GM11168 (cell line): ENCODE results near the gene FAM111A.
"Not testable (repeated sequence)": the region's sequence is repeated elsewhere in the genome, so short reads cannot be mapped to it uniquely, and the experiment has no call there.

Experiments
- in situ Hi-C: fragments of 300-500 bp; cut with MboI; formaldehyde crosslinking; loops from one replicate; pipeline ENCODE4 v1.12.0; 2022; ENCODE audit warnings: low sequenced_read_pairs; ENCODE audit not compliant: unreplicated experiment

FAM111A gene, protein sequence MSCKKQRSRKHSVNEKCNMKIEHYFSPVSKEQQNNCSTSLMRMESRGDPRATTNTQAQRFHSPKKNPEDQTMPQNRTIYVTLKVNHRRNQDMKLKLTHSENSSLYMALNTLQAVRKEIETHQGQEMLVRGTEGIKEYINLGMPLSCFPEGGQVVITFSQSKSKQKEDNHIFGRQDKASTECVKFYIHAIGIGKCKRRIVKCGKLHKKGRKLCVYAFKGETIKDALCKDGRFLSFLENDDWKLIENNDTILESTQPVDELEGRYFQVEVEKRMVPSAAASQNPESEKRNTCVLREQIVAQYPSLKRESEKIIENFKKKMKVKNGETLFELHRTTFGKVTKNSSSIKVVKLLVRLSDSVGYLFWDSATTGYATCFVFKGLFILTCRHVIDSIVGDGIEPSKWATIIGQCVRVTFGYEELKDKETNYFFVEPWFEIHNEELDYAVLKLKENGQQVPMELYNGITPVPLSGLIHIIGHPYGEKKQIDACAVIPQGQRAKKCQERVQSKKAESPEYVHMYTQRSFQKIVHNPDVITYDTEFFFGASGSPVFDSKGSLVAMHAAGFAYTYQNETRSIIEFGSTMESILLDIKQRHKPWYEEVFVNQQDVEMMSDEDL

DNA sequence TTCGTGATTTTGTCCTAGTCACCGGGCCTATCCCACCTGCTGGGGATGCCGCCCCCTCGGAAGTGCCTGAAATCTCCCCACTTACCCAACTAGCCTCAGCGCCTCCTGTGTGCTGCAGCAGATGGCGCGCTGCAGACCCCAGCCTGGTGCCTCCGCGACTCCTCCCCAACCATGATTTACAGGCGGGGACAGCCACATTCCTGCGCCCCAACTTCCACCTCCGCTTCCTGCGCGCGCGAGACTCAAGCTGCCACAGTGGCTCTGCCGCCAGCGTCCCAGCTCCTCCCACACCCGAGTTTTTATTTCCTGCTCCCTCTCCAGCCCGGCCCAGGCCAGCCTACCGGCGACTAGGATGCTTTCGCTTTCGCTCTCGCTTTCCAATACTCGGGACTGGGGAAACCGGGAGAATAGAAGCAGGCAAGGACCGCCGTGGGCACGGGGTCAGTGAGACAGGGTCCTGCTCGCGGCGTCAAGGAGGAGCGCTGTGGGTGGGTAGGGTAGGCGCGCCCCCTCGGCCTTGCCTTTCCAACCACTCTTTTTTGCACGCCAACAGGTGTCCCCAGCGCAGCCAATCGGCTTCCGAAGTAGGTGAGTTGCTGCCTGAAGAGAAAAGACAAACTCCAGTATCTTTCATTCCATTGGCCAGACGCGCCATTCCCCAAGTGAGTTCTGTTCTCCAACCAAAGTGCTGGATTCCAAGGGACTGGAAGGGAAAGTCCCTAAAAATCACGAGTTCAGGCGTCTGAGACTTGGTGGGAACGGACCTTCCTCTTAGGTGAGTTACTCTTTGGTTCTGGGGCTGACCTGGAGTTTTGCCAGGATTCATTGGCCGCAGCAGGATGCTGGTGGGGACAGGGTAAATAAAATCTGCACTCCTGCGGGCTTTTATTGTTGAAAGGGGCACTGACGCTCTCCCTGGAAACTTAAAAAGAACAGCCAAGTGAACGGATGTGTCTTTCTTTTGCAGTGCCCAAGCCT lies at the start of gene FAM111A:
TSS of gene FAM111A (plus strand) at position 327 of the 978 bp plus-strand sequence. CDS start 6,017 bp downstream, outside the sequence.
- in situ Hi-C loops: no loop called here

DNA sequence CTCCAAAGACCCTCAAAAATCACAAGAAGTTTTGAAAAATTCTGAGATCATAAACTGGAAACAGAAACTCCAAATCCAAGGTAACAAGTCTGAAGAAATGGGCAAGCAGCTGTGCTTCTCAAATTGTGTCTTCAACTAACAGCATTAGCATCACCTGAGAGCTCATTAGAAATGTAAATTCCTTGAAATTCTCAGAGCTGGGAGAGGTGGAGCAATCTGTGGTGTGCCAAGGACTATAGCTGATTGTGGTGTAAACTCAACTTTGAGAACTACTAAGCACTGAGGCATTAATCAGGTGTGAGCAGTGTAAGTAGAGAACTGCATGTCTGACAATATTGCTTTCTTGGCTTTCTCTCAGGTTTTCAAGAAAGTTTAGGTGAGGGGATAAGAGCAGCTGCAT lies 49.1 kb upstream of the FAM111A start:
- in situ Hi-C loops: not testable (repeated sequence)

DNA sequence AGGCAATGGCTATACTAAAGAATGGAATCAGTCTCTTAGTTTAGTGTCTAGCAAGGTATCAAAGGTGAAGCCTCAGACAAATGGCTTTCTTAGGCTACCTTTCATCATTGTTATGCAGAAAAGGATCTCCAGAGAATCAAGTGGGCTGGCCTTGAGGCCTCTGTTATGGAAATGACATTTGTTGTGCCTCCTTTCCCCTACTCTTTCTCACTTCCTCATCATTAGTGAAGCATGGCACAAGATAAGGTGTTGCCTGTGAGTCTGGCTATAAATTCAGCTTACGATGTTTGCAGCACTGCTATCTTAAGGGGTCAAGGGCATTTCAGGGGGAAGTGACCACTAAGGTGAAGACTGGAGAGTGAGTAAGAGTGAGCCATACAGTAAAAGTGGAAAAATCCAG lies 47.4 kb upstream of the FAM111A start:
- in situ Hi-C loops: not testable (repeated sequence)

DNA sequence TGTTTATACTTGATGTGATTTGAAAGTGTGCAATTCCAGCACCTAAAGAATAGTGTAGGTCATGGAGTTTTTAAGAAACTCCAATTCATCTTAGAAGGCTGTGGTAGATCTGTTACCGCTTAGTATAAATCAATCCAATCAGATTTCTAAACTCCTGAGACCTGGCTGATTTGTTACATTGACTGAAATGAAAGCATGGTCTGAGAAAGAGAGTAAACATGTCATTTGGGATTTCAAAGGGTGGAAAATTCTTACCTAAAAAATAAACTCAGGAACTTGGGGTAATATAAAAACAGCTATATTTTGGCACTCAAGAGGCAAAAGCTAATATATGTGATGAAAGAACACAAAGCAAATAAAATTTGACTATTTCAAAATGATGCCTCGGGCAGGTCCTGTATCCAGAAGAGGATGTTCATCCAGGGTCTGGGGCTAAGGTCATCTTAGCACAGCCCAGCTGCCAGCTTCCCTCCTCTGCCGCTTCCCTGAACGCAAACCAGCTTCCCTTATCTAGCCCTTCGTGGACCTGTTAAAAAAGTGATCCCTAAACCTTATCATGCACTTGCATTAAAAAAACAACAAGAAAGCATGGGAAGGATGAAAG lies 46.6 kb upstream of the FAM111A start:
- in situ Hi-C loops: not testable (repeated sequence)

DNA sequence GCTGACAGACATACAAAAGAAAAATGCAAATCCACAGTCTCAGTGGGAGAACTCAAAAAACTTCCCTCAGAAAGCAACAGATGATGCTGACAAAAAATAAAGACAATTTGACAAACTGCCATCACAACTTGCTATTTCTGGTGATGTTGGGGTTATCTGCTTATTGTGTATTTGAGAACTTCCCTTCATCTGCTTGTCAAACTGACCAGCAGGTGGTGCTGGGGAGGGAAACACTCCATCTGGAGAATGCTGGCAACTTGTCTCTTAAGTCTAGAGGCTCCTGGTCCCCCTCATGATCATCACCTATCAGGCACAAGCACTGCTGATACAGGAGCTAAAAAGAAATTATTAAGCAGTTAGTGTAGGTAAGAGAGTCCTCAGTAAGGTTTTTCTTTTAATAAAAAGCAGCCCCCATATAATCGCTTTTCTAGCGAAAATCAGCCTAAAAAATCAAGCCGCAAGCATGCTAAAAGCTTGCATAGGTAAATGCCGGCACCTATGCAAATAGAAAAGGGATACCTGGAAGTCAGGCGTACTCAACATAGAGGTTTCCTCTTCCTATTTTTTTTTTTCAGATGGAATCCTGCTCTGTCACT lies 45.4 kb upstream of the FAM111A start:
- in situ Hi-C loops: no loop called here

DNA sequence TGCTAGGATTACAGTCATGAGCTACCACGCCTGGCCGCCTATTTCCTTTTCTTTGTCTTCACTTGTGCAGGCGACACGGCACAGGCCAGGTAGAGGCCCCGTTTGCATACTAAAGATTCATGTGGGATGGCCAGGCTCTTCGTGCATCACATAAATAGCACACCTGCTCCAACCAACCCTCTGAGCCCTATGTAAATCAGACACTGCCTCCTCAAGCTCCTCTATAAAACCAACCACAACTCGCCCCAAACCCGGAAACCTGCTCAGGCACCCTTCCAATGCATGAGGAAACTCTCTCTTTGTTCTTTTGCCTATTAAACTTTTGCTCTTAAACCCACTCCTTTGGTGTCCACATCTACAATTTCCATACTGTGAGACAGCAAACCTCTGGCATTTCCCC lies 44.7 kb upstream of the FAM111A start:
- in situ Hi-C loops: not testable (repeated sequence)

DNA sequence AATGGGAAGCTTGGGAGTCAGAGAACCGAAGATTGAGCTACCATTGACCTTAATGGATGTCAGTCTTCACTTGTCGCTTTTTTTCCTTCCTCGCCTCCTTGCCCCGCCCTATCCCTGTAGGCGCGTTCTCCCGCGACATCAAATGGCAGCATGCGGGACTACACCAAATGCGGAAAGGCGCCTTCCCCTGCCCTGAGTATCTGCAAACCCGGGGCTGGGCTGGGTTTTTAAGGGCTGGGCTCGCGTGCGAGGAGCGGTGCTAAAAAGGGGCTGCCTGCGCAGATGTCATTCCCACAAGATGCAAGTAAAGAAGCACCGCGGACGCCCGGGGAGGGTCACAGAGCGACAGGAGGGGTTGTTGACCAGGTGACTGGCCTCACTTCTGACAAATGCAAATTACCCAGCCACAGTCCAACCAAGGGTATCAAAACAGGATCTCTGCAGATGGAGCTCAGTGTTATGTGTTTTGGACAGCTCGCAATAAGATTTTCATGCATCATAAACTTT lies 40.3 kb upstream of the FAM111A start:
- in situ Hi-C loops: no loop called here

DNA sequence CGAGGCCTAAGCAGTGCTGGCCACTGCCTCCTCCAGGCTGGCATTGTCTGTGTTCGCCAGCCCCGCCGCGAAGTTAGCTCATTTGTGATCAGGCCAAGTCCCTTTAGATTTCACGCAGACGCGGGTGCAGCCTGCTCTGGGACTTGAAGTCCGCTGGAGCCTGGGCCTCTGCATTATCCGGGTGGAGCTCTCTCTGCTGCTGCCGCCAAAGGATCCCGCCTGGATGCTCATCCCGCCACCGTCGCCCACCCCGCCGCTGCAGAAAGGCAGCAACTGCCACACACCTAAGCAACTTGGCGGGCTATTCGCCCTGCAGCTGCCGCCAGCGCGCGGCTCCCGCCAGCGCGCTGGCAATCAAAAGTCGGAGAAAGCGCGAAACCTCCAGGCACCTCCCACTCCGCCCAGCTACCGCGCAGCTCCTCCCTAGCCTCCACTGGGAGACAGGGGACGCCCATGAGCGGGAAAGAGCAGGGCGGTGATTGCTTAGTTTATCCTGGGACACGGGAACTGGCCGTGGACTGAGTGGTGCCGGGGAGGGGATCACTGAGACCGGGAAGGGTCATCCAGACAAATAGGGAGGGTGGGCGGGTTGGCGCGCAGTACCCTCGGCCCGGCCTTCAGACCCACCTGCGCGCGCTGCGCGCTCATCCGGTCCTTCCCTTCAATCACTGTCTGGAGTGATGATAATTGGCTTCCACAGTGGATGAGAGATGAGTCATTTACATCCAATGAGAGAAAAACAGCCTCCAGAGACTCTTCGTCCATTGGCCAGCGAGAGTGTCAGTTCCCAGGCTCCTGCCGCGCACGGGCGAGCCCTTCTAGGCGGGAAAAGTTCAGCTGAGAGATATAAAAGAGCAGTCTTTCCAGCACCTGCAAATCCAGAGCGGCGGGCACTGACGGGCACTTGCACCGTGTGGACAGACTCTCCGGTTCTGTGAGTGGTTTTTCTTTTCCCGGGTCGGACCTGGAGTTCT lies 36.0 kb upstream of the FAM111A start, which contains the start of gene FAM111B:
TSS of gene FAM111B (plus strand) at position 875 of the 974 bp plus-strand sequence. CDS start 2,389 bp downstream, outside the sequence.
- in situ Hi-C loops: no loop called here

DNA sequence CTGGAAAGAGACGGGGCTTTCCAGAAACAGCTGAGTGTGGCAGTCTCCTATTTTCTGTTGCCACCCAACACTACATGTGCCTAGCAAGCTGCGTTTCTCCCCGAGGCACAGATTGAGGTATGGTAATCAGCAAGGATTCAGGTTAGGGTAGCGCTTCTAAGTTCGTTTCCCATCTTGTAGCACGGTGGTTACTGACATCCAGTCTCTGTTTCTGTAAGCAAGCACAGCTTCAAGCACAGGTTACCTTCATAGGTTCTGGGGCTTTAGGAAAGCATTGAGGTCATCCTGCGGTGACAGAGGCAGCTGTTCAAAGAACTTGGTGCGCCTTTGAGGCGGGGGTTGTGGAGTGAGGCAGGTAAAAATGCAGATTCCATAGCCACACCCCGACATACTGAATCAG lies 34.9 kb upstream of the FAM111A start:
- in situ Hi-C loops: not testable (repeated sequence)

DNA sequence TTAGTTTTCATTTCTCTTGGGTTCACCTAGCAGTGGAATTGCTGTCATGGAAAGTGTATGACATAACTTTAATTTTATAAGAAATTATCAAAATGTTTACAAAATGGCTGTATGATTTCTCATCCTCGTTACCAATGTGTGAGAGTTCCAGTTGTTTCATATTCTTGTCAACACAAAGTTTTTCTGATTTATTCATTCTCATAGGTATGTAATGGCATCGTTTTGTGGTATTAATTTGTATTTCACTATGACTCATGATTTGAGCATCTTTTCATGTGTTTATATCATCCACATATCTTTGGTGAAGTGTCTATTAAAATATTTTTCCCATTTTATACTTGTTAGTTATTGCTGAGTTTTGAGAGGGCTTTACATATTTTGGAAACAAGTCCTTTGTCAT lies 30.2 kb upstream of the FAM111A start:
- in situ Hi-C loops: no loop called here

DNA sequence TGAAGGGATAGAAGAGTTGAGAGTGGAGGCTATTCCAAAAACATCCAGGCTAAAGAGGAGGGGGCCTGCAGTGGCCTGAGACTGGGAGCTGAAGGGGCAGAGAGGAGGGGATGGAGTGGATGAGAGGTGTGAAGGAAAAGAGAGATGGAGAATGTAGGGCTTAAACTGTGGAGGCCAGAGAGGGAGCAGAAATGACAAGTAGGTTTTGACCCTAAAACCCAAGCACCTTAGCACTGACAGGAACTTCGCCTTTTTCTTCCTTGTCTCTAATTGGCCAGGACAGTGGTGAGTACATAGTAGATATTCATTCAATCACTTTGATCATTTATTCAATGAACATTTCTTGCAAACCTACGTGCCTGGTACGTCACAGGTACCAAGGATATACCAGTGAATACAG lies 28.3 kb upstream of the FAM111A start:
- in situ Hi-C loops: no loop called here

DNA sequence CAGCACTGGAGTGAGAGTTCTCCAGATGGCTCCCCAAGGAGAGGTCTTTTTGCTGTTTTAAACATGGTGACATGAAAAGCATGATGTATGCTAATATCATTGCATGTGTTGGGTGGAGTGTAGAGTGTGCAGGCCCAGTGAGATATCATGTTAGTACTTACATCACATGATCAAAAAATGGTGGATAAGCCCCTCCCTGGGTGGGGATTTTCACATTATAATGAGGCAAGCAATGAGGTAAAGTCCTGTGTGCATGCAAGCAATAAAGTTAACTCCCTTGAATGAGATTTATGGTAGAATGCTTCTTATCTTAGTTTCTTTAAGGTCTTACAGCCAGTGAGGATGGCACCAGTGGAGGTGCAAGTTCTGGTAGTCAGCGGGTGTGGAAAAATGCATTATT lies 27.1 kb upstream of the FAM111A start:
- in situ Hi-C loops: no loop called here

DNA sequence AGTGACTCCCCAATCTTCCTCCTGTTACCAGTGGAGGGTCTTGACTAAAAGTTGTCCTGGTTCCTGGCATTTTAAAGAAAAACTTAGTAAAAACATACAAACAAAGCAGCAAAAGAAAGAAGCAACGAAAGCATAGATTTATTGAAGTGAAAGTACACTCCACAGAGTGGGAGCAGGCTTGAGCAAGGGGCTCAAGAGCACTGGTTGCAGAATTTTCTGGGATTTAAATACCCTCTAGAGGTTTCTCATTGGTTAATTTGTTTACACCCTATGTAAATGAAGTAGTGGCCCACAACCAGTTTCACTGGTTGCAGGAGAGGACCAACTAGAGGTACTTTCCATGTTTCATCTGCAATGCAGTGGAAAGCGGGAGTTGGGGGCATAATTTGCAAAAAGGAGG lies 24.9 kb upstream of the FAM111A start:
- in situ Hi-C loops: no loop called here

DNA sequence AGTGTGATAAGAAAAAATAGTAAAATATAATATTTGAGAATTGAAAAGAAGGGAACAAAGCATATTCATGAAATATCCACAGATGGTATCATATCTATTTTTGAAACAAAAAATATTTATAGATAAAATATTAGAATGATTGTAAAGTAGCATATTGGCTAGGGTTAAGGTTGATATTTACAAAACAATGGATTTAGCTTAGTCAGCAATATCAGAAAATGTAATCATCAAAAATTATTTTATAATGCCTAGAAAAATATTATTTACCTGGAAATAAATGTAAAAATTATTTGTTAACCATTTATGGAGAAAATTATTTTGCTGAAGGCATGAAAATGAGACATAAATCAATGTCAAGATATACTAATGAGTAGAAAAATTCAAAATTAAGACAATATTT lies 22.8 kb upstream of the FAM111A start:
- in situ Hi-C loops: no loop called here

DNA sequence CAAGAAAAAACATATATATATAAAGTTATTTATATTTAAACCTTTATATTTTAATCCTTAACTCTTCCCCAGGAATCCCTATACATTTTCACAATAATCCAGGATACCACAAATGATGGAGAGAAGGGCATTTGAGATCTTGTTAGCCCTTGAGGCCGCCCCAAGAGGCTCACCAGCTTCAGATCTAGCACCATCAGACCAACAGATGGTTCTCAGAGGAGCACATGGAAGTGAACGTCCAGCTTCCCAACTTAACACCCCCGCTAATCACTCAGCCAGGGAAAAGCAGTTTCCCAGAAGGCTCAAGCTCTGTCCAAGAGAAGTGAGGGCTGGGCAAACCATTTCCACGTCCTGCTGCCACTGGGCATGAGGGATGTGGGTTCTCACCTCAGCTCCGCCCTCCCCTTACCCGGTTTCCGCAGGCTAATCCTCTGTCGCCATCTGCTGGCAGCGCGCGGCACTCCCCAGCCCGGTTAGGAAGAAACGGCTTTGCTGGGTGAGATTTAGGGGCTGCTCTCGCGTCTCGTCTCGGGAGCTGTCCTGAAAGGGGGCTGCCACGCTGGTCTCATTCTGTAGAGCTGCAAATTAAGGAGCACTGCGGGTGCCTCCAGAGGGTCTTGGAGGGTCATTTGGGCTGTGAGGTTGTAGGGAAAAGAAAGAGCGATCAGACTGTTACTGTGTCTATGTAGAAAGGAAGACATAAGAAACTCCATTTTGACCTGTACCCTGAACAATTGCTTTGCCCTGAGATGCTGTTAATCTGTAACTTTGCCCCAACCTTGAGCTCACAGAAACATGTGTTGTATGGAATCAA lies 6.8 kb upstream of the FAM111A start:
- in situ Hi-C loops: loop anchor here (5.0 kb wide), 1 partner anchor 79 kb away; no protein-coding TSS in a partner anchor

DNA sequence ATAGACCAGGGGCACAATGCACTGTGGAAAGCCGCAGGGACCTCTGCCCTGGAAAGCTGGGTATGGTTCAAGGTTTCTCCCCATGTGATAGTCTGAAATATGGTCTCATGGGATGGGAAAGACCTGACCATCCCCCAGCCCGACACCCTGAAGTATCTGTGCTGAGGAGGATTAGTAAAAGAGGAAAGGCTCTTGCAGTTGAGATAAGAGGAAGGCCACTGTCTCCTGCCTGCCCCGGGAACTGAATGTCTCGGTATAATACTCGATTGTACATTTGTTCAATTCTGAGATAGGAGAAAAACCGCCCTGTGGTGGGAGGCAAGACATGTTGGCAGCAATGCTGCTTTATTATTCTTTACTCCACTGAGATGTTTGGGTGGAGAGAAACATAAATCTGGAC lies 6.1 kb upstream of the FAM111A start:
- in situ Hi-C loops: loop anchor here (5.0 kb wide), 1 partner anchor 79 kb away; no protein-coding TSS in a partner anchor

DNA sequence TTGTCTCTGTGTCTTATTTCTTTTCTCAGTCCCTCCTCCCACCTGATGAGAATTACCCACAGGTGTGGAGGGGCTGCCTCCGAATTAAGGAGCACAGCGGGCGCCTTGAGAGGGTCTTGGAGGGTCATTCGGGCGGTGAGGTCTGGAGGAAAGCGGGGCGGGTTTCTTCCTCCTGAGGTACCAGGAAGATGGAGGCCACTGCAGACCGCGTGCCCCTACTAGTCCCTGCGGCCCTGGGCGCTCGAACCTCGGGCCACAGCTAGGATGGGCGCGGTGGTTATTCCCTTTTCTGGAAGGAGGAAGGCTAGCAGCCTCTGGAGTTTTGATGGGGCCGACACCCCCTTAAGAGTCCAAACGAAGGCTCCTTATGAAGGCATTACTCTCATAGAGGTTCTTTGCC lies 5.5 kb upstream of the FAM111A start:
- in situ Hi-C loops: loop anchor here (5.0 kb wide), 1 partner anchor 80 kb away; no protein-coding TSS in a partner anchor
